ENCODE measurements around the gene PARD3. TPM values are rescaled to one million over a fixed set of nuclear protein-coding genes. Genes with fewer than 3 reads are reported as not detected.
A peak's percentile ranks its signal among the peaks of the same experiment; 100 is the strongest.

PARD3 gene
- total and polyA plus RNA-seq, 3 donors from 2014 or later, result 31.8 to 59.5 (median 49.5) TPM

DNA sequence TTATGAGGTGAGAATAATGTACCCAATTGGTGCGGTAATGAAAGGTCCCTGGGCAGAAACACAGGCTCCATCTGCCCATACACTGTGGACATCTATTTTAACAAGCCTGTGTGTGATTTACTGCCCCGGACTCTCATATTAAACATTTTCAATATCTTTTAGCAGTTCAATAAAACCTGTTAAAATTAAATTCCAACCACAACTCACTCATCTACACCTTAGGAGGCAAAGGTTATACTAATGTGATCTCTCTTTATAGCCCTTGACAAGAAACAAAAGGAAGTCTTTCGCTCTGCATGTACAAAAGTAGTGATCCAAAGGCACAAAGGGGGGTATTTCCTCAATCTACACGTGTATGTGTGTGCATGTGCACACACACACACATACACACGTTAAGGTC is 186.0 kb downstream of the PARD3 start:
- Histone ChIP-seq H3K9me3 (no peaks in the 10 kb centered on the region), H3K36me3 (ENCODE audit: low read depth, missing control alignments) (no peaks in the 10 kb centered on the region), H3K27me3 (no peaks in the 10 kb centered on the region), H3K27ac (no peak overlapping the region), H3K4me1 (no peaks in the 10 kb centered on the region), H3K4me3 (no peak overlapping the region)
- DNase-seq, result no peak
- TF ChIP-seq, protein P1, sequence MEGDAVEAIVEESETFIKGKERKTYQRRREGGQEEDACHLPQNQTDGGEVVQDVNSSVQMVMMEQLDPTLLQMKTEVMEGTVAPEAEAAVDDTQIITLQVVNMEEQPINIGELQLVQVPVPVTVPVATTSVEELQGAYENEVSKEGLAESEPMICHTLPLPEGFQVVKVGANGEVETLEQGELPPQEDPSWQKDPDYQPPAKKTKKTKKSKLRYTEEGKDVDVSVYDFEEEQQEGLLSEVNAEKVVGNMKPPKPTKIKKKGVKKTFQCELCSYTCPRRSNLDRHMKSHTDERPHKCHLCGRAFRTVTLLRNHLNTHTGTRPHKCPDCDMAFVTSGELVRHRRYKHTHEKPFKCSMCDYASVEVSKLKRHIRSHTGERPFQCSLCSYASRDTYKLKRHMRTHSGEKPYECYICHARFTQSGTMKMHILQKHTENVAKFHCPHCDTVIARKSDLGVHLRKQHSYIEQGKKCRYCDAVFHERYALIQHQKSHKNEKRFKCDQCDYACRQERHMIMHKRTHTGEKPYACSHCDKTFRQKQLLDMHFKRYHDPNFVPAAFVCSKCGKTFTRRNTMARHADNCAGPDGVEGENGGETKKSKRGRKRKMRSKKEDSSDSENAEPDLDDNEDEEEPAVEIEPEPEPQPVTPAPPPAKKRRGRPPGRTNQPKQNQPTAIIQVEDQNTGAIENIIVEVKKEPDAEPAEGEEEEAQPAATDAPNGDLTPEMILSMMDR (IDR thresholded peaks at IDR 0.05), result no peak
- TF ChIP-seq POLR2A (IDR thresholded peaks at IDR 0.05), result no peak
- intact Hi-C loops (cut with DNase I; ENCODE audit: low total_unique reads), result no loop called here
- WGBS, 2 donors, result 88 to 93% methylated on average over 5 of the region's 5 CpGs

DNA sequence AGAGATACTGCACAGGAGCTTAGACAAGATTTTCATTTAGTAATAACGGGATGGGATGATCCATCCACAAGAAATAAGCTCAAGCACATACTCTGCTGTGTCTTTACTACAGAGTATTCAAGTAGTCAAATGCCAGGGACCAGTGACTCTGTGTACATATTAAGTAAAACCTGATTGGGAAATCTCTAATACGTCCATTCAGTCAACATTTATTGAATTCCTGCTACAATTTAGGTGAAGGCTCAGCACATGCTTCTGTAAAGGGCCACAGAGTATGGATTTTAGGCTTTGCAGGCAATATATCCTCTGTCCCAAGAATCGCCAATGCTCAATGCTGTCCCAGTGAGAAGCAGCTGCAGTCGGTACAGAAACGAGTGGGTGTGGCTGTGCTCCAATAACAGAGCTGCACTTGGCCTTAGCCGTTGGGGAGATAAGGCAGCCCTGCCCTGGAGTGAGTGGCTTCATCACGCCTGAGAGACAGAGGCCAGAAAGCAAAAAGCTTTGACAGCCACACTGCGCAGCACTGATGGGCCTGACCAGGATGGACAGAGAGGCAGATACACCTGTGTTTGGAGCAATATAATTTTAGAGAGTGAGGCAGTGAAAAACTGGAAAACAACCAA is 186.8 kb downstream of the PARD3 start:
- H3K36me3 ChIP-seq (ENCODE audit: low read depth, missing control alignments), result no peaks in the 10 kb centered on the region
- H3K9me3 ChIP-seq, result no peaks in the 10 kb centered on the region
- WGBS, 2 donors, result 49 to 51% methylated on average over 8 of the region's 8 CpGs
- H3K27me3 ChIP-seq, result no peaks in the 10 kb centered on the region
- intact Hi-C loops (cut with DNase I; ENCODE audit: low total_unique reads), result no loop called here
- H3K4me3 ChIP-seq, result no peak overlapping the region
- no peaks in the 10 kb centered on the region for H3K4me1 ChIP-seq
- TF ChIP-seq, protein P1 (IDR thresholded peaks at IDR 0.05), result no peak
- no peak for TF ChIP-seq POLR2A (IDR thresholded peaks at IDR 0.05)
- no peak overlapping the region for H3K27ac ChIP-seq
- DNase-seq, result peak; percentile 79

DNA sequence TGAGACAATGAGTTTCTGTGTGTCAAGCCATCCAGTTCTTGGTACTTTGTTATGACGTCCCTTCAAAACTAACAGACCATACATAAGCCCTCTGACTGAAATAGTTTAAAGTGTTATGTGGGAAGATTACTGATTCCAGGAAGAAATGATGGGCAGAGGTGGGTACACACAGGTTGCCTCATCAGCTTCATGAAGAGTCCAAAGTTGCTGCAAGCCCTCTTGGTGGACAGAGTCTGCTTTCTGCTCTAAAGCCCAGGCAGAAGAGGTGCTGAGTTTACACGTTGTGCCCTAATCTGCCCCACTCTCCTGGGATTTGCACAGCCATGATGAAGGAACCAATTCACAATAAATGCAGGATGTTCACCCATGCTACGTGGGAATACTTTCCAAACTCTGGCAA is 187.4 kb downstream of the PARD3 start:
- Histone ChIP-seq H3K27ac (no peak overlapping the region), H3K4me1 (no peaks in the 10 kb centered on the region), H3K4me3 (no peak overlapping the region), H3K36me3 (ENCODE audit: low read depth, missing control alignments) (no peaks in the 10 kb centered on the region), H3K27me3 (no peaks in the 10 kb centered on the region), H3K9me3 (no peaks in the 10 kb centered on the region)
- no peak for DNase-seq
- 70 to 78% methylated on average over 3 of the region's 3 CpGs for WGBS, 2 donors
- intact Hi-C loops (cut with DNase I; ENCODE audit: low total_unique reads), result no loop called here
- TF ChIP-seq, protein P1 (IDR thresholded peaks at IDR 0.05), result no peak
- no peak for TF ChIP-seq POLR2A (IDR thresholded peaks at IDR 0.05)

DNA sequence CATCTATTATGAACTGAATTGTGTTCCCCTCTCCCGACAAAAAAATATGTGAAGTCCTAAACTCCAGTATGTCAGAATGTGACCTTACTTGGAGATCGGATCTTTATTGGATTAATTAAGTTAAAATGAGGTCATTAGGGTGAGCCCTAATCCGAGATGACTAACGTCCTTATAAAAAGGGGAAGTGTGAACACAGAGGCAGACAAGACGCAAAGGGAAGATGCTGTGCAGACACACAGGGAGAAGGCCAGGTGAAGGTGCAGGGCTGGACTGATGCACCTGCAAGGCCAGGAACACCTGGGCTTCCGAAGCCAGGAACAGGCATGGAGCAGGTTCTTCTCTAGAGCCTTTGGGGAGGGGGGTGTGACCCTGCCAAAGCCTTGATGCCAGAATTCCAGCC is 187.8 kb downstream of the PARD3 start:
- Histone ChIP-seq H3K9me3 (no peaks in the 10 kb centered on the region), H3K27me3 (no peaks in the 10 kb centered on the region), H3K4me3 (no peak overlapping the region), H3K36me3 (ENCODE audit: low read depth, missing control alignments) (no peaks in the 10 kb centered on the region), H3K4me1 (no peaks in the 10 kb centered on the region), H3K27ac (no peak overlapping the region)
- intact Hi-C loops (cut with DNase I; ENCODE audit: low total_unique reads), result no loop called here
- TF ChIP-seq, protein P1 (IDR thresholded peaks at IDR 0.05), result no peak
- no peak for TF ChIP-seq POLR2A (IDR thresholded peaks at IDR 0.05)
- 87 to 95% methylated on average over 6 of the region's 6 CpGs for WGBS, 2 donors
- DNase-seq, result no peak
